Stomach (tissue), 9 donors: ENCODE results near the gene UBE2U. TPM values are rescaled to one million over a fixed set of nuclear protein-coding genes. Genes with fewer than 3 reads are reported as not detected.

Experiments
- DNase-seq, 2 donors: peaks; one replicate each; pipeline versions ENCODE4 v3.0.0 to v3.0.0-alpha.2; 2013 to 2019
- H3K27ac ChIP-seq, 5 donors: fragments of 200-600 bp in 4 of 5; sonication (generic) in 4 of 5; one replicate each; pipeline ENCODE4 v1.5.1; 2013 to 2019; ENCODE audit warnings: mild to moderate bottlenecking in 1 of 5, moderate library complexity in 1 of 5
- H3K27me3 ChIP-seq, 3 donors: fragments of 200-600 bp; sonication (generic); one replicate each; pipeline ENCODE4 v1.5.1; 2017 to 2019; ENCODE audit warnings: mixed run types in 1 of 3
- H3K36me3 ChIP-seq, 4 donors: fragments of 200-600 bp; sonication (generic); 1 replicate in 3 of 4; 2 replicates in 1 of 4; pipeline ENCODE4 v1.5.1; 2016 to 2019
- H3K4me1 ChIP-seq, 4 donors: fragments of 200-600 bp; sonication (generic); one replicate each; pipeline ENCODE4 v1.5.1; 2016 to 2019
- H3K4me3 ChIP-seq, 4 donors: fragments of 200-600 bp; sonication (generic) in 3 of 4; one replicate each; pipeline ENCODE4 v1.5.1; 2016 to 2019; ENCODE audit warnings: mild to moderate bottlenecking in 1 of 4
- H3K9me3 ChIP-seq, 4 donors: fragments of 200-600 bp; sonication (generic); one replicate each; pipeline ENCODE4 v1.5.1; 2016 to 2019
- EP300 ChIP-seq: sonication (generic); formaldehyde crosslinking; IDR thresholded peaks from one replicate; pipeline ENCODE4 v1.6.1; 2017; ENCODE audit warnings: antibody characterized with exemption
- POLR2A ChIP-seq, 4 donors: fragments of 450-650 bp; IDR thresholded peaks; one replicate each; pipeline ENCODE4 v1.6.1; 2016; ENCODE audit warnings: antibody characterized with exemption in 4 of 4, control low read depth in 2 of 4, mild to moderate bottlenecking in 1 of 4, moderate library complexity in 1 of 4
- POLR2AphosphoS5 ChIP-seq, 3 donors: sonication (generic); formaldehyde crosslinking; IDR thresholded peaks; one replicate each; pipeline ENCODE4 v1.6.1; 2016; ENCODE audit warnings: antibody characterized with exemption in 3 of 3
- WGBS, 5 donors: extraction: QIAGEN DNeasy Blood & Tissue Kit in 3 of 5; methylation state at CpG; one replicate each; pipeline versions ENCODE4 v1.1.5 to v1.1.7; 2013 to 2018; 5-methylcytosine and 5-hydroxymethylcytosine counted together
- intact Hi-C: fragments of 100-400 bp; cut with DNase I; formaldehyde crosslinking; loops from one replicate; pipeline ENCODE4 v1.15.1; 2023; ENCODE audit warnings: low total_unique reads
- polyA plus RNA-seq, 3 donors: library from polyadenylated mRNA; stranded (reverse); fragments of 200-250 nt; gene quantifications; one replicate each; pipeline ENCODE4 v1.2.3, GENCODE V29; 2013
- total RNA-seq, 5 donors: library from RNA; depleted of rRNA; stranded (reverse); fragments of >200 nt; gene quantifications; one replicate each; pipeline versions ENCODE4 v1.1.0 to v1.2.3, GENCODE V29; 2014 to 2016
- TF ChIP-seq, protein P1 (sequence below), 7 experiments: fragments of 450-650 bp in 4 of 7; fragments of 200-600 bp in 3 of 7; sonication (generic) in 3 of 7; IDR thresholded peaks; one replicate each; pipeline ENCODE4 v1.5.1; 2016 to 2019; ENCODE audit warnings: antibody characterized with exemption in 7 of 7, control low read depth in 2 of 7, mild to moderate bottlenecking in 1 of 7
- donor health status: healthy with polysubstance abuse.
- donor health status: Bipolar disorder and iron deficiency.
- donor health status: healthy.

The UBE2U gene
- total and polyA plus RNA-seq, 8 donors: 0.08 TPM; not detected in 7

DNA sequence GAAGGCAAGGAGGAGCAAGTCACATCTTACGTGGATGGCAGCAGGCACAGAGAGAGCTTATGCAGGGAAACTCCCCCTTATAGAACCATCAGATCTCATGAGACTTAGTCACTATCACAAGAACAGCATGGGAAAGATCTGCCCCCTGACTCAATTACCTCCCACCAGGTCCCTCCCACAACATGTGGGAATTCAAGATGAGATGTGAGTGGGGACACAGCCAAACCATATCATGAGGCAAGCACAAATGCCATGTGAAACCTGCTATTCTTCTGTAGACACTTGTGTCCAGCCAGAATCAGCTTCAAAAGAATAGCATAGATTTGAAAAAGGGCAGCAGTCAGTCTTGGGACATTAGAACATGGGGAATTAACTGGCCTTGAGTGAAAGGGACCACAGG lies 32.2 kb upstream of the UBE2U start:
- peak overlapping the region in 1 of 5 donors; percentile 62 for H3K27ac ChIP-seq
- 76 to 96% (median 87%) methylated on average over 1 of the region's 1 CpG for WGBS, 5 donors
- intact Hi-C loops: no loop called here

DNA sequence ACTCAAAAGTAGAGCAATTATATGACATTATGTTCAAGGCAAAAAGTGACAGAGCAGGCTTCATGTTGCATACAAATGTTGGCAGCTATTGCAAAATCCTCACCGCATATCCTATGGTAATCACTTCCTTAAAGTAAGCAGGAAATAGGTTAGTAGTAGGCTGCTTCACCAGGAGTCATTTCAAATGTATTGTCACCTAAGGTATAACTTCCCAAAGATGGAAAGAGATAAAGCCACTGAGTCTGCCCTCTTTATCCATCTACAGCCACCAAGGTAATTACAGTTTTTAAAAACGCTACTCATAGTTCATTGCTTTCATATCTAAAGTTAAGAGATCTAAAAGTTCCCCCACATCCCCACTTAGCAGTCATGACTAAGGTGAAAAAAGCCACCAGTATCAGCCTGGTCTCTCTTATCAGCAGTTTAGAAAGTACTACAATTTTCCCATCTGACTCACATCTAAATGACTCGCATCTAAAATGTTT lies 31.6 kb upstream of the UBE2U start:
- intact Hi-C loops: no loop called here

More for the DNA sequence above, 32.2 kb upstream of the UBE2U start:
- DNase-seq: no peak
- Histone ChIP-seq H3K4me3 (no peak overlapping the region), H3K9me3 (no peaks in the 10 kb centered on the region), H3K36me3 (peaks cover 0 to 9% (median 0%) of the 10 kb centered on the region in 4 donors), H3K4me1 (peaks cover 11 to 32% (median 26%) of the 10 kb centered on the region in 4 donors), H3K27me3 (no peaks in the 10 kb centered on the region)
- no peak for TF ChIP-seq POLR2AphosphoS5 (IDR thresholded peaks at IDR 0.05)
- TF ChIP-seq, protein P1, sequence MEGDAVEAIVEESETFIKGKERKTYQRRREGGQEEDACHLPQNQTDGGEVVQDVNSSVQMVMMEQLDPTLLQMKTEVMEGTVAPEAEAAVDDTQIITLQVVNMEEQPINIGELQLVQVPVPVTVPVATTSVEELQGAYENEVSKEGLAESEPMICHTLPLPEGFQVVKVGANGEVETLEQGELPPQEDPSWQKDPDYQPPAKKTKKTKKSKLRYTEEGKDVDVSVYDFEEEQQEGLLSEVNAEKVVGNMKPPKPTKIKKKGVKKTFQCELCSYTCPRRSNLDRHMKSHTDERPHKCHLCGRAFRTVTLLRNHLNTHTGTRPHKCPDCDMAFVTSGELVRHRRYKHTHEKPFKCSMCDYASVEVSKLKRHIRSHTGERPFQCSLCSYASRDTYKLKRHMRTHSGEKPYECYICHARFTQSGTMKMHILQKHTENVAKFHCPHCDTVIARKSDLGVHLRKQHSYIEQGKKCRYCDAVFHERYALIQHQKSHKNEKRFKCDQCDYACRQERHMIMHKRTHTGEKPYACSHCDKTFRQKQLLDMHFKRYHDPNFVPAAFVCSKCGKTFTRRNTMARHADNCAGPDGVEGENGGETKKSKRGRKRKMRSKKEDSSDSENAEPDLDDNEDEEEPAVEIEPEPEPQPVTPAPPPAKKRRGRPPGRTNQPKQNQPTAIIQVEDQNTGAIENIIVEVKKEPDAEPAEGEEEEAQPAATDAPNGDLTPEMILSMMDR (IDR thresholded peaks at IDR 0.05): no peak
- TF ChIP-seq POLR2A (IDR thresholded peaks at IDR 0.05): no peak
- no peak for TF ChIP-seq EP300

DNA sequence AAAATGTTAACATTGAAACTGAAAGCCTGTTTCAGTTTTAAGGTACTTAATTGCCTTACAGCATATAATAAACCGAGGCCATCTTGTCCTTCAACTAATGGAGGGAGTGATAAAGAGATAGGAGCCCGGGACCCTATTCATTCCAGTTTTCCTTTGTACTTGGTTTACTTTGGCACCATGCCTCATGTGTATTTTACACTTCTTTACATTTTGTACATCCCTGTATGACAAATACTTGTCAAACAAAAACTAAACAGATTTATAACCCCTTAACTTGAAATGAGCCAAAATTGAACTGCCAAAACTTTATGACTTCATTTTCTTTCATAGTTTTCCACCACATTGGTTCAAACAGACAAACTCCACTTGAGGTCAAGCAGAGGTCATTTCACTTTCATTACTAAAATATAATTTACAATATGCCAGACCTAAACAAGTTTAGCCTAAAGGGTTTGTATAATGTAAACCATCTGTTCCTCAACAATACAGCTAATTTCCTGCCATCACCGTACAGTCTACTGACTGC lies 30.9 kb upstream of the UBE2U start:
- WGBS, 5 donors: 27 to 33% (median 29%) methylated on average over 3 of the region's 3 CpGs
- Histone ChIP-seq H3K9me3 (no peaks in the 10 kb centered on the region), H3K4me3 (no peak overlapping the region), H3K36me3 (peaks cover 0 to 17% (median 4%) of the 10 kb centered on the region in 4 donors), H3K4me1 (peaks cover 11 to 32% (median 26%) of the 10 kb centered on the region in 4 donors), H3K27ac (peak overlapping the region in 2 of 5 donors; percentile 16 to 62), H3K27me3 (no peaks in the 10 kb centered on the region)
- peak in 1 of 2 donors; percentile 75 for DNase-seq
- TF ChIP-seq, protein P1 (IDR thresholded peaks at IDR 0.05): no peak
- TF ChIP-seq POLR2AphosphoS5 (IDR thresholded peaks at IDR 0.05) (no peak), EP300 (no peak), POLR2A (IDR thresholded peaks at IDR 0.05) (no peak)
- intact Hi-C loops: no loop called here

More for the DNA sequence above, 31.6 kb upstream of the UBE2U start:
- Histone ChIP-seq H3K36me3 (peaks cover 0 to 10% (median 0%) of the 10 kb centered on the region in 4 donors), H3K27me3 (no peaks in the 10 kb centered on the region), H3K27ac (peak overlapping the region in 2 of 5 donors; percentile 16 to 62), H3K4me1 (peaks cover 11 to 32% (median 26%) of the 10 kb centered on the region in 4 donors), H3K4me3 (no peak overlapping the region), H3K9me3 (no peaks in the 10 kb centered on the region)
- 14 to 27% (median 25%) methylated on average over 3 of the region's 3 CpGs for WGBS, 5 donors
- DNase-seq: peak in 1 of 2 donors; percentile 40
- TF ChIP-seq, protein P1 (IDR thresholded peaks at IDR 0.05): no peak
- TF ChIP-seq POLR2A (IDR thresholded peaks at IDR 0.05) (no peak), POLR2AphosphoS5 (IDR thresholded peaks at IDR 0.05) (no peak), EP300 (no peak)

DNA sequence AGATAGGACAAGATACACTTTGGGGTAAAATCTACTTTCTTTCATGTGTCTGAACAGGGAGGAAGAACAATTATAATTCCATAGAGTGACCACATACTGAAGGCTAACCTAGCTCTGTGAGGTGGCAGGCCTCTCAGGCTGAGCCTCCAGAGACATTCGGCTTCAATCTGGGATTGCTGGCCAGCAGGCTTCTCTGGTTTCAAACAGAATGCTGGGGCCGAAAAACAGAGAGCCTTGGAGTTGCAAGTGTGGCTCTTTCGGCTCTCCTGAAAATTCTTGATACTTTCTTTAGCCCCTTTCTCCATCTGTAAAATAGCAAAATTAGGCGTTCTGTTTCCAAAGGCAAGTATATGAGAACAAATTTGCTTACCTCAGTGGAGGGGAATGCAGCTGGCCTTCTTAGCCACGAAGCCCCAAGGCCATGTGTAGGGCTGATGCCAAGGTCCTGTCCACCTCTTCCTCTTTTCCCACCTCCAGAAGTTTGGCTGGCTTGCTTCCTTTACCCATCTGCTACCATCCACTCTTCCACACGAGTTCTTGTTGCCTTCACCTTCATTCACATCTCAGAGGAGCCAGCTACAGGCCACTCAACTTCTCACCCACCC lies 30.0 kb upstream of the UBE2U start:
- WGBS, 5 donors: 73 to 78% (median 75%) methylated on average over 6 of the region's 6 CpGs
- Histone ChIP-seq H3K4me1 (peaks cover 11 to 32% (median 26%) of the 10 kb centered on the region in 4 donors), H3K27me3 (no peaks in the 10 kb centered on the region), H3K9me3 (no peaks in the 10 kb centered on the region), H3K4me3 (no peak overlapping the region), H3K27ac (peak overlapping the region in 4 of 5 donors; percentile 10 to 51 (median 44)), H3K36me3 (peaks cover 7 to 26% (median 14%) of the 10 kb centered on the region in 4 donors)
- DNase-seq: no peak
- TF ChIP-seq EP300: no peak
- TF ChIP-seq POLR2AphosphoS5 (IDR thresholded peaks at IDR 0.05): no peak
- TF ChIP-seq, protein P1 (IDR thresholded peaks at IDR 0.05): no peak
- no peak for TF ChIP-seq POLR2A (IDR thresholded peaks at IDR 0.05)
- intact Hi-C loops: no loop called here
